ENCODE results near the gene CDK17. TPM values are rescaled to one million over a fixed set of nuclear protein-coding genes. Genes with fewer than 3 reads are reported as not detected.

CDK17 gene
- polyA plus RNA-seq, 1 donor: 45.7 TPM

GRCh38 chr12:96239711-96240635, 160.3 kb downstream of the CDK17 start:
- no peak for DNase-seq

GRCh38 chr12:96238336-96239047, 161.7 kb downstream of the CDK17 start:
- no peak for DNase-seq

GRCh38 chr12:96237465-96238077, 162.7 kb downstream of the CDK17 start:
- no peak for DNase-seq

GRCh38 chr12:96237035-96237434, 163.2 kb downstream of the CDK17 start:
- DNase-seq: no peak

GRCh38 chr12:96236221-96236822, 163.9 kb downstream of the CDK17 start:
- DNase-seq: no peak

GRCh38 chr12:96235484-96235826, 164.8 kb downstream of the CDK17 start:
- DNase-seq: no peak

GRCh38 chr12:96234591-96235483, 165.4 kb downstream of the CDK17 start:
- no peak for DNase-seq

GRCh38 chr12:96233939-96234461, 166.2 kb downstream of the CDK17 start:
- DNase-seq: no peak

- DNase-seq: no peak
Measured at GRCh38 chr12:96233168-96233567, 167.1 kb downstream of the CDK17 start.

- DNase-seq: no peak
Measured at GRCh38 chr12:96230646-96231045, 169.6 kb downstream of the CDK17 start.

- no peak for DNase-seq
Measured at GRCh38 chr12:96228566-96229248, 171.5 kb downstream of the CDK17 start.

Other genes with a start within 250 kb of the CDK17 start
- 52.9 TPM for gene ELK3, start 206.1 kb downstream of the CDK17 start, polyA plus RNA-seq (ENCODE audit: insufficient read length)
- 4.4 TPM for gene CFAP54, start 89.1 kb upstream of the CDK17 start, polyA plus RNA-seq (ENCODE audit: insufficient read length)